ENCODE results near the gene FOCAD. TPM values are rescaled to one million over a fixed set of nuclear protein-coding genes. Genes with fewer than 3 reads are reported as not detected.

The FOCAD gene
- total RNA-seq, 1 experiment from 2014 or later: 42.7 TPM

- H3K27ac ChIP-seq (ENCODE audit: low read depth, low read length, poor library complexity, severe bottlenecking): no peak overlapping the region
- CTCF ChIA-PET: no interaction called here
- no peaks in the 10 kb centered on the region for H3K36me3 ChIP-seq (ENCODE audit: insufficient read depth, low read length, poor library complexity, severe bottlenecking)
- POLR2A ChIA-PET (ENCODE audit: low non-redundant PET): no interaction called here
- H3K9me3 ChIP-seq (ENCODE audit: low read depth, low read length, poor library complexity, severe bottlenecking): no peaks in the 10 kb centered on the region
- TF ChIP-seq EZH2 (IDR thresholded peaks at IDR 0.05; ENCODE audit: borderline replicate concordance, low read depth, low read length, poor library complexity, severe bottlenecking) (no peak), CTCF (conservative IDR thresholded peaks at IDR 0.05; ENCODE audit: low read depth, low read length) (no peak)
- H3K4me1 ChIP-seq (ENCODE audit: insufficient read depth, low read length, poor library complexity, severe bottlenecking): peaks cover 4% of the 10 kb centered on the region
- DNase-seq (ENCODE audit: low spot score): no peak
- H3K4me3 ChIP-seq (ENCODE audit: low read depth, low read length, poor library complexity, severe bottlenecking): no peak overlapping the region
- intact Hi-C loops (cut with micrococcal nuclease; ENCODE audit: unreplicated experiment): no loop called here
- H3K27me3 ChIP-seq (replicated peaks; ENCODE audit: insufficient read depth, low read depth, low read length, poor library complexity): no peaks in the 10 kb centered on the region
- BruUV-seq (replicated peaks): no TSS peak
These were observed 332.8 kb downstream of the FOCAD start for GRCh38 chr9:21016701-21017491.

GRCh38 chr9:21018177-21018576 lies 334.1 kb downstream of the FOCAD start:
- H3K27ac ChIP-seq (ENCODE audit: low read depth, low read length, poor library complexity, severe bottlenecking): no peak overlapping the region
- DNase-seq (ENCODE audit: low spot score): no peak
- peaks cover 4% of the 10 kb centered on the region for H3K4me1 ChIP-seq (ENCODE audit: insufficient read depth, low read length, poor library complexity, severe bottlenecking)
- no peaks in the 10 kb centered on the region for H3K27me3 ChIP-seq (replicated peaks; ENCODE audit: insufficient read depth, low read depth, low read length, poor library complexity)
- BruUV-seq (replicated peaks): no TSS peak
- ChIA-PET POLR2A (ENCODE audit: low non-redundant PET) (no interaction called here), CTCF (no interaction called here)
- intact Hi-C loops (cut with micrococcal nuclease; ENCODE audit: unreplicated experiment): no loop called here
- H3K36me3 ChIP-seq (ENCODE audit: insufficient read depth, low read length, poor library complexity, severe bottlenecking): no peaks in the 10 kb centered on the region
- TF ChIP-seq CTCF (conservative IDR thresholded peaks at IDR 0.05; ENCODE audit: low read depth, low read length) (no peak), EZH2 (IDR thresholded peaks at IDR 0.05; ENCODE audit: borderline replicate concordance, low read depth, low read length, poor library complexity, severe bottlenecking) (no peak)
- no peak overlapping the region for H3K4me3 ChIP-seq (ENCODE audit: low read depth, low read length, poor library complexity, severe bottlenecking)
- H3K9me3 ChIP-seq (ENCODE audit: low read depth, low read length, poor library complexity, severe bottlenecking): no peaks in the 10 kb centered on the region

- no TSS peak for BruUV-seq (replicated peaks)
- POLR2A ChIA-PET (ENCODE audit: low non-redundant PET): no interaction called here
- intact Hi-C loops (cut with micrococcal nuclease; ENCODE audit: unreplicated experiment): no loop called here
- peaks cover 4% of the 10 kb centered on the region for H3K4me1 ChIP-seq (ENCODE audit: insufficient read depth, low read length, poor library complexity, severe bottlenecking)
- H3K36me3 ChIP-seq (ENCODE audit: insufficient read depth, low read length, poor library complexity, severe bottlenecking): no peaks in the 10 kb centered on the region
- no peak overlapping the region for H3K4me3 ChIP-seq (ENCODE audit: low read depth, low read length, poor library complexity, severe bottlenecking)
- no peaks in the 10 kb centered on the region for H3K27me3 ChIP-seq (replicated peaks; ENCODE audit: insufficient read depth, low read depth, low read length, poor library complexity)
- H3K27ac ChIP-seq (ENCODE audit: low read depth, low read length, poor library complexity, severe bottlenecking): no peak overlapping the region
- no peak for DNase-seq (ENCODE audit: low spot score)
- no peaks in the 10 kb centered on the region for H3K9me3 ChIP-seq (ENCODE audit: low read depth, low read length, poor library complexity, severe bottlenecking)
- TF ChIP-seq CTCF (conservative IDR thresholded peaks at IDR 0.05; ENCODE audit: low read depth, low read length) (no peak), EZH2 (IDR thresholded peaks at IDR 0.05; ENCODE audit: borderline replicate concordance, low read depth, low read length, poor library complexity, severe bottlenecking) (no peak)
- CTCF ChIA-PET: no interaction called here
These were observed 339.8 kb downstream of the FOCAD start for GRCh38 chr9:21023861-21024260.
